ENCODE measurements around the gene PARD3.
"Not testable (repeated sequence)": the region's sequence is repeated elsewhere in the genome, so short reads cannot be mapped to it uniquely, and the experiment has no call there.

PARD3 gene

GRCh38 chr10:34292194-34292565, 522.9 kb downstream of the PARD3 start:
- DNase-seq = no peak

DNA sequence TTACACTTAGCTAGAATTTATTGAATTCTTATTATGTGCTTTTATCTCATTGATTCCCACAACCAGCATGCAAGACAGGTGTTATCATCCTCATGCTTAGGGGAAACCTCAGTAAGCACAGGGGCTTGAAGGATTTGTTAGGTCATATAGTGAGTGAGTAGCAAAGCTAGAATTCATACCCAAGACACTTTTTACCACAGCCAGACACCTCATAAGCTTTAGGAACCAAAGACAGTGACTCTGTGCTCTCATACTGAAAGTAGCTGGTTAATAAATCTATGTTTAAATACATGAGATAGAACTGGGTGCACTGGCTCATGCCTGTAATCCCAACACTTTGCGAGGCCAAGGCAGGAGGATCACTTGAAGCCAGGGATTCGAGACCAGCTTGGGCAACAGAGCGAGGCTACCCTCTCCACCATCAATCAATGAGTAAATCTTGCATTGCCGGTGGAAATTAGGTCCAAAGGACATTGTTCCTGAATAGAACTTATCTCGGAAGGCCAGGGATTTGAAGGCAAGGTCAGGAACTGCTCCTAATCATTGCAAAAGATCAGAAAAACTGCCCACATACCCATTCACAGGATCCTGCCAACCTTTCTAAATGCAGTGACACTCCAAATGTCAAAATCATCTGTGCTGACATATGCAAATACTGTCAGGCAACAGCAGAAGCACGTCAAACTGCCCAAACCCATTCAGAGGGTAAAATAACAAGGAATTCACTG, 523.5 kb downstream of the PARD3 start:
- no peak for DNase-seq

DNA sequence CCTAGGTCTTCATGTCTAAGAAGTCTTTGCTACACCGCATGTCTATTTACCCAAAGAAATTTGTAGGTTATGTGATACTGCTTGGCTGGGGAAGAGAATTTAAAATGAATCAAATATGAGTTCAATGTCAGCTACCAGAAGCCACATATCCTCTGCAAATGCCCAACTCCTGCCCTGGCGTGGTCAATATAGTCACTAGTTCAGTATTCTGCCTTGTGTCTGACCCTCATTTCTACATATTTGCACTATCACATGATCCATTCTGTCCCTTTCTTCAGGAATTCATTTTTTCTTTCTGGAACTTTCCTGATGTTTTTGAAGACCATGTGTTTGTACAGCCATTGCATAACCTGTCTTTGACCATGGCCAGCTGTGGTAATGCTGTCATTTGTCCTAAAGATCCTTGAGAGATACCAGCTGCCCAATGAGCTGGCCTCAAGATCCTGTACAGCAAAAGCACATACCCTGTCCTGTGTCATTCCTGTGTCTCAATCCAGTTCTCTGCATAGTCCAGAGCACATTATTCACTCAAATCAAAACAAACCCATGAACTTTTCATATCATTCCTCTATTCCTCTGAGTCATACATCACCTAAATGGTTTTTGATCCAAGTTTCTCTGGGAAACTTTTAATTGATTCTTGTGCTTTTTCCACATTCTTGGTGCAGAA, 524.5 kb downstream of the PARD3 start:
- no peak for DNase-seq

DNA sequence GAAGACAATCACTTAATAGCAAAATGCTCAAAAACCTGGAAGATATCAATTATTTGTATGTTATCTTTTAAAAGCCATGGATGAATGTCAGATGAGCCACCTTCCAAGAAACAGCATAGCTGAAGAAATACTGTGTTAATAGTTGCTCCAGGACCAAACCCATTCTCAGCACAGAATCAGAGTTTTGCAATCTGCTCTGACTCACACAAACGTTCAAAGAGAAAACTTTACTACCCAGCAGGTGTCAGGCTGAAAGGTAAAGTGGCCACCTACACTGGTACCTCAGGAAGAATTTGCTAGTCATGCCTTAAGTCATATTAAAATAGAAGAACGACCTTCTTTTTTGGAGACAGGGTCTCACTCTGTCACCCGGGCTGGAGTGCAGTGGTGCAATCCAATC, 526.5 kb downstream of the PARD3 start:
- no peak for DNase-seq

DNA sequence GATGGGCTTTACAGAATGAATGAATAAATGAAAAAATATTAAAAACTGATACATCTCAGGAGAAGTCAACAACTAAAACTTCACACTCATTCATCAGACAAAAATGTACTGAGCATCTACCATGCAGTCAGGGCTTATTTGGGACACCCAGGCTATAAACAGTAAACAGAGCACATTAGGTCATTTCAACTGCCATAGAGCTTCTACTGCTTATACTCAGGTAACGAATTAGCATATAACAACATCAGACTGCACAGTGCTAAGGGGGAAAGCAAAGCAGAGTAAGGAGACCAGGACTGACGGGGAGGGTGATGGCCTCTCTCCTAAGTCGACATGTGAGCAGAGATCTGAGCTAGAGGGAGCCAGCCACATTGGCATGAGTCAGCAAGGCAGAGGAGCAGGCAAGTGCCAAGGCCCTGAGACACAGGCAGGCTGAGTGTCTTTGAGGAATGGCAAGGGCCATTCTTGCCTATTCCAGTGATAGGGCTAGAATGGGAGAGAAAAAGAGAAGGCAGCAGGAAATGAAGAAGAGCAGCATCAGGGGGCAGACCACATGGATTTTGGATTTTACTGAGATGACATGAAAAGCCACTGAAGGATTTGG, 528.9 kb downstream of the PARD3 start:
- no peak for DNase-seq

DNA sequence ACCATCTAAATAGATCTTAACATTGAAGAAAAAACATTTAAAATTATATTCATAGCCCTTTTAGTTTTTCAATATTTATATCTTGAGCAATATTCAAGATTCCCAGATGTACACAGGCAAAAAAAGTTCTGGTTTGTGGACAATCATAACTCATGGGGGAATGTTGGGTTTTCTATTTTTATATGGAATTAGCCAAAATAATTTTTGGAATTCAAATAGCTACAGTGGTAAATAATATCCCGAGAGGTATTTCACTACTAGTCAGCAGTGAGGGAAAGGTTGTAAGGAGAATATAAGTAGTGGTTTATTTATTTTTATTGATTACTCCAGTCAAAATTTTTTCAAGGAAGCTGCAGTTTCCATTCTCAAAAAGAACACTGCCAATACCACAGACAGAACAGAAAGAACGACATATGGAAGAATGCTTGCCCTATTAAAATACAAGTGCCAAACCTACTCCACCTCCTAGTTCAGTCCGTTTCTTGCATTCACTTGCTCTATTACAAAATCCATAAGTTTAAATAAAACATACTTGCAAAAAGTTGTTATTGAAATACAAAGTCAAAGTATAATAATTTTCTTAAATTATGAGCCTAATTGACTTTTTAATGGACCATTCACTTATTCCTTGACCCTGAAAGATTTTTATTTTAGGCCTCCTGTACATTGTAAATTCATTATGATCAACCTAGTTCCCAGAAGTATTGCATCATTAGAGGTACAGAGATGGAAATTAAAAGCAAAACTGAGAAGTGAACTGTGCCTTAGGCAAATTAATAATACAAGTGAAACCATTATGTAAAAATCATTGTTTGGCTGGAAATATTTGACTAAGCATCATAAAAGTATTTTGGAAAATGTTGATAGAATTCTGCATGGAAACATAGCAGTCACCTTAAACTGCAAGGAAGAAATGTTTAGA, 533.2 kb downstream of the PARD3 start:
- no peak for DNase-seq

- no peak for DNase-seq
These were observed 534.3 kb downstream of the PARD3 start for GRCh38 chr10:34280599-34281374.

- DNase-seq = no peak
These were observed 539.4 kb downstream of the PARD3 start for GRCh38 chr10:34275626-34276130.

DNA sequence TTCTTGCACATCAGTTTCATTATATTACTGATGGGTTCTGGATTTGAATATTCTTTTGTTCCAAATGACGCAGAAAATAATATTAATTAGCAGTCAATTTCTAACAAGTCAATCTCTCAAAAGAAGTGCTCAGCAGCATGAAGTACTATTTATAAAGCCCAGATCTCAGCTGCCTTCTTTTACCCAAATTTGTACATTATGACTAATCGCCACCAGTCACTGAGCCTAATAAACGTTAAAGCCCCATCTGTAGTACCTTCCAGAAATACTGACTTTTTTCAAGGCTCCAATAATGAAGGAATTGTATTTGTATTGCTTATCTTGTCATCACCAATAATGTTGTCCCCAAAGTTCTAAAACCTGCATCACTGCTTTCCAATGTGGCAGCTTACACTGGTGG, 540.2 kb downstream of the PARD3 start:
- DNase-seq = no peak

- DNase-seq = no peak
These were observed 541.8 kb downstream of the PARD3 start for GRCh38 chr10:34273340-34273739.

- DNase-seq = no peak
These were observed 542.8 kb downstream of the PARD3 start for GRCh38 chr10:34272316-34272715.

- not testable (repeated sequence) for DNase-seq
These were observed 546.7 kb downstream of the PARD3 start for GRCh38 chr10:34268410-34268809.

- no peak for DNase-seq
These were observed 552.1 kb downstream of the PARD3 start for GRCh38 chr10:34262985-34263384.

DNA sequence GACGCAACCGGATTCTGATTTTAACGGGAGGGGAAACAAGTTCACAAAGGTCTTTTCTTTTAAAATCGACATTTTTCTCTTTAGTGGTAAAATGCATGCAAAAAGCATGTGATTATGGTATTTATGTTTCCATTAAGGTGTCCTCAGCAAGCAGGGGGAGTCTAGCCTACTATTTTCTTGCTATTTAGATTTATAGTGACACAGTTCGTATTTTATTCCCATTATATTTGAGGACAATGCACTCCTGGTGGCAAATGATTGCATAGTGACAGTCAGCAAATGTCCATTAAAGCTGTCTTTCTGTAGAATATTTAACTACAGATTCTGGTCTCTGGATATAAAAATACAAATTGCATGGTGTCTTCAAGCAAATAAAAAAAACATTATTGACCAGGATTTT, 554.2 kb downstream of the PARD3 start:
- no peak for DNase-seq

- no peak for DNase-seq
These were observed 558.9 kb downstream of the PARD3 start for GRCh38 chr10:34256216-34256615.

DNA sequence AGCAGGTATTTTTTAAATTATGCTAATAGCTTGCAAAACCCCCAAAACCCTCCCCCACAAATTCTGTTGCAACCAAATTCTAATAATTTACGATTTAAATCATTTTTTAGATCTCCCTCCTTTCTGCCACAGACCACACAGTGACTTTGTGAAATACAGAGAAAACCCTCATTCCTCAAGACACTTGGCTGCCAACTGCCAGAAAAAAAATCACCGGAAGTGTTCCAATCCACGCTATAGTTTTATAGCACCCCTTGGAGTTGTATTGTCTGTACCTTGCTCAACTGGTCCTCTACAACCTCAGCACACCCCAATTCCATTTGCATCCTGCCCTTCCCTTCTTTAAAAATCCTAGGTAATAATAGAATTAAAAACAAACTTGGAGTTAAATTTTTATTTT, 560.1 kb downstream of the PARD3 start:
- DNase-seq = no peak

GRCh38 chr10:34254596-34254995, 560.5 kb downstream of the PARD3 start:
- DNase-seq = no peak

DNA sequence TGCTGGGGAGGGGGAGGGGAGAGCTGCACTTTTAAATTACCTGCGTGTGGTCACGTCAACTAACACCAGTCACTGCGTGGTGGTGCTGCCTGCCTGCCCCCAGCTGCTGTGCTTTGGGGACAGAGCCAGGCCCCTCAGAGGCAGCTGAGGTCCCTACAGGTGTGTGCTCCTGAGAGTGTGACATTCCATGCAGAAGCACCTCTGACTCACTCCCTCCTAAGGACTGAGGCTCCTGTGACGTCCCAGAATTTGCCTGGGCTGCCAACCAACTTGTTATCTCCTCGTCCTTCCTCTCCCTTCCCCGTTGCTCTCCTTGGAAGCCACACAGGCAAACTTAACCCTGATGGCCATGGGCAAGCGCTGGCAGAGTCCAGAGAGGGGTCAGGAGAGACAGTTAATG, 563.0 kb downstream of the PARD3 start:
- DNase-seq = no peak

GRCh38 chr10:34251177-34251576, 563.9 kb downstream of the PARD3 start:
- DNase-seq = no peak

- DNase-seq = no peak
These were observed 564.4 kb downstream of the PARD3 start for GRCh38 chr10:34250722-34251121.

GRCh38 chr10:34249634-34250033, 565.5 kb downstream of the PARD3 start:
- no peak for DNase-seq

DNA sequence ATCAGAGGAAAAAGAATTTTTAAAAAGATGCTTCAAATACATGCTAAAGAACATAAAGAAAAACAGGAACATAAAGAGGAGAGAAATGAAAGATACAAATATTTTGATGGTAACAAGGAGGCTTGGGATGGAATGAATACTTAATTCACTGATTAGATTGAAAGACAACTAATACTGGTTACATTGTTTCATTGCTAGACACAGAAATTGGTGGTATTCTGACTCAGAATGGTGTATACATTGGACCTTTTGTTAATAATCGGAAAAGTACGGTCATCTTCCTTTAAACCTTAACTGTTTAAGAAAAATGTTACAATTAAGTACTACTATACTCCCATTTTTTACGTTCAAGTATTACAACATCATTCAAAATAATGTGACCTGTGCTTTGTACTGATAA, 567.5 kb downstream of the PARD3 start:
- DNase-seq = no peak

Measured in right kidney (tissue), 1 donor.